Tibial nerve (tissue), 4 donors: ENCODE results near the gene CTRB2. TPM values are rescaled to one million over a fixed set of nuclear protein-coding genes. Genes with fewer than 3 reads are reported as not detected.

Experiments
- DNase-seq, 2 donors: peaks; one replicate each; pipeline ENCODE4 v3.0.0-alpha.2; 2019; ENCODE audit warnings: low spot score in 2 of 2
- H3K27ac ChIP-seq, 4 donors: fragments of 200-600 bp; sonication (generic) in 3 of 4; one replicate each; pipeline ENCODE4 v1.5.1; 2017 to 2019; ENCODE audit warnings: mild to moderate bottlenecking in 1 of 4
- H3K27me3 ChIP-seq, 2 donors: fragments of 200-600 bp; sonication (generic) in 1 of 2; one replicate each; pipeline versions ENCODE4 v1.5.1 to v1.6.0; 2017 to 2019
- H3K36me3 ChIP-seq, 3 donors: fragments of 200-600 bp; sonication (generic); one replicate each; pipeline ENCODE4 v1.5.1; 2018 to 2019
- H3K4me1 ChIP-seq, 4 donors: fragments of 200-600 bp; sonication (generic) in 3 of 4; one replicate each; pipeline ENCODE4 v1.5.1; 2017 to 2019
- H3K4me3 ChIP-seq, 4 donors: fragments of 200-600 bp; sonication (generic) in 3 of 4; one replicate each; pipeline ENCODE4 v1.5.1; 2017 to 2019; ENCODE audit warnings: mild to moderate bottlenecking in 1 of 4, moderate library complexity in 1 of 4
- H3K9me3 ChIP-seq, 4 donors: fragments of 200-600 bp; sonication (generic) in 3 of 4; one replicate each; pipeline ENCODE4 v1.5.1; 2017 to 2019
- CTCF ChIP-seq, 5 experiments: fragments of 200-600 bp in 3 of 5; fragments of 450-650 bp in 2 of 5; sonication (generic) in 3 of 5; IDR thresholded peaks; one replicate each; pipeline ENCODE4 v1.5.1; 2016 to 2019; ENCODE audit warnings: antibody characterized with exemption in 5 of 5, mild to moderate bottlenecking in 3 of 5, moderate library complexity in 2 of 5
- EP300 ChIP-seq, 2 donors: sonication (generic); formaldehyde crosslinking; IDR thresholded peaks; one replicate each; pipeline ENCODE4 v1.6.1; 2017; ENCODE audit warnings: antibody characterized with exemption in 2 of 2, mild to moderate bottlenecking in 1 of 2
- POLR2A ChIP-seq, 2 donors: fragments of 450-650 bp; IDR thresholded peaks; one replicate each; pipeline ENCODE4 v1.6.1; 2017; ENCODE audit warnings: antibody characterized with exemption in 2 of 2, mild to moderate bottlenecking in 2 of 2, moderate library complexity in 2 of 2
- WGBS, 2 donors: methylation state at CpG; one replicate each; pipeline ENCODE4 v1.1.5; 2018; 5-methylcytosine and 5-hydroxymethylcytosine counted together
- total RNA-seq, 4 donors: library from RNA; depleted of rRNA; stranded (reverse); fragments of >200 nt; gene quantifications; one replicate each; pipeline ENCODE4 v1.1.0, GENCODE V29; 2016

CTRB2 gene
- total RNA-seq, 4 donors from 2014 or later = 4.2 to 45.0 (median 15.5) TPM

GRCh38 chr16:75252049-75252864 is 45.3 kb upstream of the CTRB2 start:
- Histone ChIP-seq H3K27ac (peak overlapping the region; percentile 68 to 97 (median 92)), H3K4me3 (peak overlapping the region in 2 of 4 donors; percentile 81 to 91)
- TF ChIP-seq EP300 (IDR thresholded peaks at IDR 0.05) (no peak), CTCF (IDR thresholded peaks at IDR 0.05) (no peak), POLR2A (IDR thresholded peaks at IDR 0.05) (no peak)

GRCh38 chr16:75251280-75252048 is 44.5 kb upstream of the CTRB2 start, which contains the start of gene BCAR1:
BCAR1 (minus strand) TSS chr16:75251624; CDS start chr16:75251482, 142 bp downstream.
- peak; percentile 63 to 75 for DNase-seq
- peak within 1 kb of the TSS; percentile 68 to 99 (median 95) for H3K27ac ChIP-seq
- 1% methylated on average over 31 to 46 of the region's 84 CpGs for WGBS, 2 donors
- no peaks in the 10 kb centered on the region for H3K36me3 ChIP-seq
- TF ChIP-seq CTCF (IDR thresholded peaks at IDR 0.05) = peak in 3 of 5 experiments; percentile 10 to 20 (median 14)
- peak; percentile 57 to 86 for TF ChIP-seq POLR2A (IDR thresholded peaks at IDR 0.05)
- peak in 1 of 2 donors; percentile 62 for TF ChIP-seq EP300 (IDR thresholded peaks at IDR 0.05)
- H3K9me3 ChIP-seq = no peaks in the 10 kb centered on the region
- no peaks in the 10 kb centered on the region for H3K27me3 ChIP-seq
- peak within 1 kb of the TSS; percentile 49 to 93 (median 86) for H3K4me3 ChIP-seq
- peaks cover 3 to 97% (median 80%) of the 10 kb centered on the region in 4 donors for H3K4me1 ChIP-seq

More at GRCh38 chr16:75252049-75252864, 45.3 kb upstream of the CTRB2 start:
- Histone ChIP-seq H3K4me1 (peaks cover 3 to 97% (median 83%) of the 10 kb centered on the region in 4 donors), H3K27me3 (no peaks in the 10 kb centered on the region), H3K9me3 (no peaks in the 10 kb centered on the region), H3K36me3 (no peaks in the 10 kb centered on the region)
- WGBS, 2 donors = 60 to 68% methylated on average over 19 to 23 of the region's 24 CpGs
- DNase-seq = no peak

- 0% methylated on average over 1 to 45 of the region's 59 CpGs for whole genome bisulfite sequencing, 2 donors
- peak overlapping the region; percentile 49 to 93 (median 86) for H3K4me3 ChIP-seq
- TF ChIP-seq POLR2A (IDR thresholded peaks at IDR 0.05) (no peak), CTCF (IDR thresholded peaks at IDR 0.05) (no peak), EP300 (IDR thresholded peaks at IDR 0.05) (no peak)
- no peak for DNase-seq
- H3K27me3 ChIP-seq = no peaks in the 10 kb centered on the region
- H3K9me3 ChIP-seq = no peaks in the 10 kb centered on the region
- peaks cover 3 to 97% (median 82%) of the 10 kb centered on the region in 4 donors for H3K4me1 ChIP-seq
- H3K36me3 ChIP-seq = no peaks in the 10 kb centered on the region
- peak overlapping the region; percentile 68 to 99 (median 95) for H3K27ac ChIP-seq
These were observed 43.9 kb upstream of the CTRB2 start for GRCh38 chr16:75250809-75251279.

GRCh38 chr16:75250089-75250808 is 43.3 kb upstream of the CTRB2 start:
- 2 to 8% methylated on average over 26 to 29 of the region's 29 CpGs for WGBS, 2 donors
- Histone ChIP-seq H3K27me3 (no peaks in the 10 kb centered on the region), H3K36me3 (no peaks in the 10 kb centered on the region), H3K9me3 (no peaks in the 10 kb centered on the region), H3K4me1 (peaks cover 3 to 97% (median 85%) of the 10 kb centered on the region in 4 donors), H3K4me3 (peak overlapping the region; percentile 49 to 93 (median 86)), H3K27ac (peak overlapping the region; percentile 68 to 99 (median 95))
- DNase-seq = no peak
- no peak for TF ChIP-seq POLR2A (IDR thresholded peaks at IDR 0.05)
- TF ChIP-seq EP300 (IDR thresholded peaks at IDR 0.05) = no peak
- no peak for TF ChIP-seq CTCF (IDR thresholded peaks at IDR 0.05)
